Glutamatergic neuron (in vitro differentiated cells): ENCODE data around the gene NTRK3. TPM values are rescaled to one million over a fixed set of nuclear protein-coding genes. Genes with fewer than 3 reads are reported as not detected.

Source experiments
- DNase-seq: peaks from one replicate; pipeline ENCODE4 v3.0.0; 2022
- H3K27ac Mint-ChIP-seq: one replicate; pipeline ENCODE4 v1.8.0; 2020; ENCODE audit warnings: mild to moderate bottlenecking, mixed read lengths, inconsistent platforms; ENCODE audit not compliant: unreplicated experiment
- H3K27me3 Mint-ChIP-seq: one replicate; pipeline ENCODE4 v1.8.0; 2020; ENCODE audit warnings: mild to moderate bottlenecking, moderate library complexity, mixed read lengths, inconsistent platforms; ENCODE audit not compliant: unreplicated experiment
- H3K36me3 Mint-ChIP-seq: one replicate; pipeline ENCODE4 v1.8.0; 2020; ENCODE audit warnings: mild to moderate bottlenecking, mixed read lengths, inconsistent platforms; ENCODE audit not compliant: unreplicated experiment
- H3K4me1 Mint-ChIP-seq: one replicate; pipeline ENCODE4 v1.8.0; 2020; ENCODE audit warnings: mild to moderate bottlenecking, low read depth, mixed read lengths, inconsistent platforms; ENCODE audit not compliant: unreplicated experiment
- H3K4me3 Mint-ChIP-seq: one replicate; pipeline ENCODE4 v1.8.0; 2020; ENCODE audit warnings: mild to moderate bottlenecking, mixed read lengths, inconsistent platforms; ENCODE audit not compliant: unreplicated experiment
- H3K9me3 Mint-ChIP-seq: one replicate; pipeline ENCODE4 v1.8.0; 2020; ENCODE audit warnings: mild to moderate bottlenecking, moderate library complexity, mixed read lengths, inconsistent platforms; ENCODE audit not compliant: unreplicated experiment
- CTCF ChIP-seq: fragments of 200-600 bp; sonication (generic); IDR thresholded peaks from one replicate; pipeline ENCODE4 v1.5.0; 2021; ENCODE audit not compliant: partially characterized antibody, unreplicated experiment
- total RNA-seq: library from RNA; stranded (reverse); fragmentation: NEBNext Ultra II Directional; extraction: Animal tissue kit (Norgen Biotek cat#: 25700); gene quantifications from one replicate; pipeline ENCODE4 v1.2.1, GENCODE V29; 2021; ENCODE audit not compliant: unreplicated experiment

NTRK3 gene
- total RNA-seq, 1 donor from 2014 or later = 9.5 TPM

GRCh38 chr15:88258093-88258641 is 1.6 kb upstream of the NTRK3 start:
- H3K4me1 Mint-ChIP-seq = peaks cover 2% of the 10 kb centered on the region
- TF ChIP-seq CTCF = peak; percentile 75
- H3K4me3 Mint-ChIP-seq = peak overlapping the region; percentile 97
- DNase-seq = peak; percentile 78
- peaks cover 24% of the 10 kb centered on the region for H3K27me3 Mint-ChIP-seq
- no peak overlapping the region for H3K27ac Mint-ChIP-seq
- peaks cover 14% of the 10 kb centered on the region for H3K9me3 Mint-ChIP-seq
- no peaks in the 10 kb centered on the region for H3K36me3 Mint-ChIP-seq

- Mint-ChIP-seq H3K36me3 (no peaks in the 10 kb centered on the region), H3K4me3 (peak overlapping the region; percentile 97), H3K9me3 (peaks cover 14% of the 10 kb centered on the region), H3K27me3 (peaks cover 23% of the 10 kb centered on the region), H3K4me1 (peaks cover 2% of the 10 kb centered on the region), H3K27ac (no peak overlapping the region)
- DNase-seq = peak; percentile 35
- no peak for TF ChIP-seq CTCF
Measured at GRCh38 chr15:88257311-88258092, 963 bp upstream of the NTRK3 start.

GRCh38 chr15:88255484-88256278 is 858 bp downstream of the NTRK3 start:
- Mint-ChIP-seq H3K9me3 (peaks cover 16% of the 10 kb centered on the region), H3K4me3 (peak overlapping the region; percentile 86), H3K27ac (no peak overlapping the region), H3K36me3 (no peaks in the 10 kb centered on the region), H3K27me3 (peaks cover 27% of the 10 kb centered on the region), H3K4me1 (peaks cover 2% of the 10 kb centered on the region)
- no peak for TF ChIP-seq CTCF
- DNase-seq = peak; percentile 76

- DNase-seq = no peak
- Mint-ChIP-seq H3K9me3 (peaks cover 16% of the 10 kb centered on the region), H3K4me1 (peaks cover 2% of the 10 kb centered on the region), H3K27ac (no peak overlapping the region), H3K36me3 (no peaks in the 10 kb centered on the region), H3K4me3 (peak overlapping the region; percentile 86), H3K27me3 (peaks cover 27% of the 10 kb centered on the region)
- no peak for TF ChIP-seq CTCF
Measured at GRCh38 chr15:88255087-88255483, 1.5 kb downstream of the NTRK3 start.
